ENCODE results near the gene CYP2W1. TPM values are rescaled to one million over a fixed set of nuclear protein-coding genes. Genes with fewer than 3 reads are reported as not detected.

CYP2W1 gene
- total RNA-seq, 1 experiment from 2014 or later: not detected

DNA sequence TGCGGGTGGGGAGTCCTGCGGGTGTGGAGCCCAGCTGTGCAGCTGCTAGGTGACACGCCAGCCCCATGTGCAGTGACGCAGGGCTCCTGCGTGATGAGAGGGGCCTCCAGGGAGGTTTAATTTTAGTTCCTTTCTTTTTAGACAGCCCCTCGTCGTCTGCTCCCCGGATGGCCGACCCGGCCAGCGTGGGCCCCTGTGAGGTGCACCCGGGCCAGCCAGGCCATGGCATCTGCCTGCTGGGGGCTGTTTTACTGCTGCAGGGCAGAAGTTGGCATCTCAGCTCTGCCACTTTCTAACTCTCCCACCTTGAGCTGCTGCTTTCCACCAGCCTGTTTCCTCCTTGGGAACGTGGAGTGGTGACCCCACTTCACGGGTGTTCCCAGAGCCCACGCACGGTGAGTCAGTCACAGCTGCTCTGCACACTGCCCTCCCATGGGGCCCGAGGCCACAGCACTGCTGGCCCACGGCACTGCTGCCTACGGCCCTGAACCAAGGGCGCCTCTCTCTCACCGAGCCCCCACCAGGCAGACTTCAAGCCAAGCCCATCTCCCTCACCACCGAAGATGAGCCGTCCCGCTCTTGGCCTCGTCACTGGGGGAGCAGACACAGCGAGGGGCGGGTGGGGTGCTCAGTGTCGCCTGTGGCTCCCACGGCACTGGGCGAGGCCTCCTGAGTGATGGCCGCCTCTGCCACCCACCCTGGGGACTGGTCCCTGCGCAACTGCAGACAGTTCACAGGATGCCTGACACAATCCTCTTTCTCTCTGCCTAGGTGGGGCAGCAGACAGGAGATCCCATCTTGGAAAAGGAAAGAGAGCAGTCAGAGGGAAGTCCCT lies 21.3 kb downstream of the CYP2W1 start:
- DNase-seq (ENCODE audit: low read depth, low spot score) (no peak), ATAC-seq (no peak)
- ChIA-PET POLR2A (no interaction called here), RAD21 (ENCODE audit: low non-redundant PET in 1 of 2, low total read pairs in 2 of 2, uncharacterized antibody in 2 of 2, unreplicated experiment in 2 of 2) (interaction anchor here in 1 of 2 experiments (0.6 kb wide), 1 partner anchor 11 kb away, joined by 3 read pairs; no protein-coding TSS in a partner anchor), CTCF (no interaction called here)
- no peaks in the 10 kb centered on the region for H4K20me1 ChIP-seq (ENCODE audit: insufficient read depth)
- H3K4me2 ChIP-seq (ENCODE audit: low read length): no peak overlapping the region
- intact Hi-C loops (cut with micrococcal nuclease): no loop called here
- H3K9ac ChIP-seq (ENCODE audit: low read length): no peak overlapping the region
- no TSS peak for BruUV-seq (replicated peaks)
- no peaks in the 10 kb centered on the region; a peak in 1 of 4 replicates for H3K36me3 ChIP-seq (ENCODE audit: control insufficient read depth in 1 of 2, insufficient read depth in 2 of 2, low read length in 2 of 2)
- no peaks in the 10 kb centered on the region for H3K27me3 ChIP-seq (ENCODE audit: insufficient read depth, low read length)
- H3K9me2 ChIP-seq (ENCODE audit: insufficient read depth): no peaks in the 10 kb centered on the region
- TF ChIP-seq, protein P1, sequence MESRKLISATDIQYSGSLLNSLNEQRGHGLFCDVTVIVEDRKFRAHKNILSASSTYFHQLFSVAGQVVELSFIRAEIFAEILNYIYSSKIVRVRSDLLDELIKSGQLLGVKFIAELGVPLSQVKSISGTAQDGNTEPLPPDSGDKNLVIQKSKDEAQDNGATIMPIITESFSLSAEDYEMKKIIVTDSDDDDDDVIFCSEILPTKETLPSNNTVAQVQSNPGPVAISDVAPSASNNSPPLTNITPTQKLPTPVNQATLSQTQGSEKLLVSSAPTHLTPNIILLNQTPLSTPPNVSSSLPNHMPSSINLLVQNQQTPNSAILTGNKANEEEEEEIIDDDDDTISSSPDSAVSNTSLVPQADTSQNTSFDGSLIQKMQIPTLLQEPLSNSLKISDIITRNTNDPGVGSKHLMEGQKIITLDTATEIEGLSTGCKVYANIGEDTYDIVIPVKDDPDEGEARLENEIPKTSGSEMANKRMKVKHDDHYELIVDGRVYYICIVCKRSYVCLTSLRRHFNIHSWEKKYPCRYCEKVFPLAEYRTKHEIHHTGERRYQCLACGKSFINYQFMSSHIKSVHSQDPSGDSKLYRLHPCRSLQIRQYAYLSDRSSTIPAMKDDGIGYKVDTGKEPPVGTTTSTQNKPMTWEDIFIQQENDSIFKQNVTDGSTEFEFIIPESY (IDR thresholded peaks at IDR 0.05; ENCODE audit: extremely low read depth, insufficient replicate concordance, low read length): no peak
- no peak for TF ChIP-seq SIN3A (IDR thresholded peaks at IDR 0.05; ENCODE audit: low read depth)
- no peak for TF ChIP-seq EZH2phosphoT487 (IDR thresholded peaks at IDR 0.05; ENCODE audit: borderline replicate concordance)
- TF ChIP-seq FOSL1 (IDR thresholded peaks at IDR 0.05; ENCODE audit: low read depth): no peak
- no peaks in the 10 kb centered on the region for H3K4me1 ChIP-seq (ENCODE audit: control insufficient read depth in 1 of 2, insufficient read depth in 2 of 2, low read length in 2 of 2)
- no peaks in the 10 kb centered on the region for H3K79me2 ChIP-seq (ENCODE audit: insufficient read depth, low read length)
- no peak overlapping the region for H2AFZ ChIP-seq (ENCODE audit: low read depth, low read length, poor library complexity, severe bottlenecking)
- H3K4me3 ChIP-seq (replicated peaks in 1 of 2; ENCODE audit: low read depth in 1 of 2, low read length in 2 of 2): no peak overlapping the region
- H3K9me3 ChIP-seq (ENCODE audit: control insufficient read depth in 1 of 2, insufficient read depth in 1 of 2, low read depth in 1 of 2, low read length in 2 of 2): no peaks in the 10 kb centered on the region
- H3K27ac ChIP-seq (ENCODE audit: low read depth, low read length): no peak overlapping the region

DNA sequence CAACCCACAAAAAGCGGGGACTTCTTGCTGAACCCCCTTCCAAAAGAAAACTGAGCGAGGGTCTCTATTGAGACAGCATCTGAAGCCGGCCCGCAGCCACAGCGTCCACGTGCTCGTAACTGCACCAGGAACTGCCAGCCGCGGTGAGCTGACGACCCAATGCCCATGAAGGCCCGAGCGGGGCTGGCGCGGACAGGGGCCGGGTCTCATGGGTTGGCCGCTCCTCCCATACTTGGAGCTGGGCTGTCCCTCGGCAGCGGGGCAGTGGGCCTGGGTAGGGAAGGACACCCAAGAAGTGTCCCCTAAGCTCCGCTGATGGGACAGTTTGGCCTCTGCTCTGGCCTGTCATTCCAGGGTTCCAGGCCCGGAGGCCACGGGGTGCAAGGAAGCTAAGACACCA lies 22.3 kb downstream of the CYP2W1 start:
- H3K4me3 ChIP-seq (replicated peaks in 1 of 2; ENCODE audit: low read depth in 1 of 2, low read length in 2 of 2): no peak overlapping the region
- H3K4me1 ChIP-seq (ENCODE audit: control insufficient read depth in 1 of 2, insufficient read depth in 2 of 2, low read length in 2 of 2): no peaks in the 10 kb centered on the region
- CTCF ChIA-PET: interaction anchor here (1.6 kb wide), 1 partner anchor 13 kb away, joined by 6 read pairs; no protein-coding TSS in a partner anchor
- DNase-seq (ENCODE audit: low read depth, low spot score): no peak
- no peak overlapping the region for H3K9ac ChIP-seq (ENCODE audit: low read length)
- RAD21 ChIA-PET (ENCODE audit: low non-redundant PET in 1 of 2, low total read pairs in 2 of 2, uncharacterized antibody in 2 of 2, unreplicated experiment in 2 of 2): interaction anchor here in 1 of 2 experiments (0.6 kb wide), 1 partner anchor 12 kb away, joined by 3 read pairs; no protein-coding TSS in a partner anchor
- intact Hi-C loops (cut with micrococcal nuclease): no loop called here
- BruUV-seq (replicated peaks): no TSS peak
- no peak for ATAC-seq
- H2AFZ ChIP-seq (ENCODE audit: low read depth, low read length, poor library complexity, severe bottlenecking): no peak overlapping the region
- no peak overlapping the region for H3K4me2 ChIP-seq (ENCODE audit: low read length)
- no peaks in the 10 kb centered on the region for H3K9me3 ChIP-seq (ENCODE audit: control insufficient read depth in 1 of 2, insufficient read depth in 1 of 2, low read depth in 1 of 2, low read length in 2 of 2)
- no peaks in the 10 kb centered on the region for H3K27me3 ChIP-seq (ENCODE audit: insufficient read depth, low read length)
- POLR2A ChIA-PET: no interaction called here
- no peaks in the 10 kb centered on the region for H3K79me2 ChIP-seq (ENCODE audit: insufficient read depth, low read length)
- H4K20me1 ChIP-seq (ENCODE audit: insufficient read depth): no peaks in the 10 kb centered on the region
- H3K27ac ChIP-seq (ENCODE audit: low read depth, low read length): no peak overlapping the region
- no peaks in the 10 kb centered on the region for H3K9me2 ChIP-seq (ENCODE audit: insufficient read depth)
- H3K36me3 ChIP-seq (ENCODE audit: control insufficient read depth in 1 of 2, insufficient read depth in 2 of 2, low read length in 2 of 2): no peaks in the 10 kb centered on the region; a peak in 1 of 4 replicates
- TF ChIP-seq, protein P2, sequence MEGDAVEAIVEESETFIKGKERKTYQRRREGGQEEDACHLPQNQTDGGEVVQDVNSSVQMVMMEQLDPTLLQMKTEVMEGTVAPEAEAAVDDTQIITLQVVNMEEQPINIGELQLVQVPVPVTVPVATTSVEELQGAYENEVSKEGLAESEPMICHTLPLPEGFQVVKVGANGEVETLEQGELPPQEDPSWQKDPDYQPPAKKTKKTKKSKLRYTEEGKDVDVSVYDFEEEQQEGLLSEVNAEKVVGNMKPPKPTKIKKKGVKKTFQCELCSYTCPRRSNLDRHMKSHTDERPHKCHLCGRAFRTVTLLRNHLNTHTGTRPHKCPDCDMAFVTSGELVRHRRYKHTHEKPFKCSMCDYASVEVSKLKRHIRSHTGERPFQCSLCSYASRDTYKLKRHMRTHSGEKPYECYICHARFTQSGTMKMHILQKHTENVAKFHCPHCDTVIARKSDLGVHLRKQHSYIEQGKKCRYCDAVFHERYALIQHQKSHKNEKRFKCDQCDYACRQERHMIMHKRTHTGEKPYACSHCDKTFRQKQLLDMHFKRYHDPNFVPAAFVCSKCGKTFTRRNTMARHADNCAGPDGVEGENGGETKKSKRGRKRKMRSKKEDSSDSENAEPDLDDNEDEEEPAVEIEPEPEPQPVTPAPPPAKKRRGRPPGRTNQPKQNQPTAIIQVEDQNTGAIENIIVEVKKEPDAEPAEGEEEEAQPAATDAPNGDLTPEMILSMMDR (IDR thresholded peaks at IDR 0.05 in 2 of 3, conservative IDR thresholded peaks at IDR 0.05 in 1 of 3; ENCODE audit: borderline replicate concordance in 1 of 3, insufficient read depth in 1 of 3, low read depth in 2 of 3, low read length in 2 of 3): no peak
- TF ChIP-seq EZH2 (IDR thresholded peaks at IDR 0.05): no peak
- no peak for TF ChIP-seq POLR2A (IDR thresholded peaks at IDR 0.05; ENCODE audit: borderline replicate concordance, extremely low read depth, insufficient read depth, insufficient read length)
- no peak for TF ChIP-seq EZH2phosphoT487 (IDR thresholded peaks at IDR 0.05; ENCODE audit: borderline replicate concordance)
- TF ChIP-seq, protein P3, sequence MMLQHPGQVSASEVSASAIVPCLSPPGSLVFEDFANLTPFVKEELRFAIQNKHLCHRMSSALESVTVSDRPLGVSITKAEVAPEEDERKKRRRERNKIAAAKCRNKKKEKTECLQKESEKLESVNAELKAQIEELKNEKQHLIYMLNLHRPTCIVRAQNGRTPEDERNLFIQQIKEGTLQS (IDR thresholded peaks at IDR 0.05): no peak
- no peak for TF ChIP-seq ZNF274 (IDR thresholded peaks at IDR 0.05; ENCODE audit: low read depth, low read length)
- TF ChIP-seq TCF7L2 (IDR thresholded peaks at IDR 0.05; ENCODE audit: borderline replicate concordance, extremely low read depth, insufficient read depth, insufficient read length): no peak
- no peak for TF ChIP-seq POLR2AphosphoS5 (IDR thresholded peaks at IDR 0.05; ENCODE audit: low read depth, low read length)
- no peak for TF ChIP-seq ZFX (IDR thresholded peaks at IDR 0.05)
- no peak for TF ChIP-seq SP1 (IDR thresholded peaks at IDR 0.05; ENCODE audit: low read depth)
- TF ChIP-seq CBX3 (IDR thresholded peaks at IDR 0.05; ENCODE audit: low read depth): no peak
- no peak for TF ChIP-seq EGR1 (IDR thresholded peaks at IDR 0.05; ENCODE audit: low read depth)
- no peak for TF ChIP-seq SRF (IDR thresholded peaks at IDR 0.05; ENCODE audit: low read depth)
